Testis (tissue), 3 donors: ENCODE measurements around the gene RTL9. TPM values are rescaled to one million over a fixed set of nuclear protein-coding genes. Genes with fewer than 3 reads are reported as not detected.

Experiments used
- DNase-seq: peaks from one replicate; pipeline ENCODE4 v3.0.0-alpha.2; 2019
- H3K27ac ChIP-seq, 2 donors: fragments of 200-600 bp; sonication (generic); one replicate each; pipeline ENCODE4 v1.5.1; 2019
- H3K27me3 ChIP-seq: fragments of 200-600 bp; sonication (generic); one replicate; pipeline ENCODE4 v1.5.1; 2019
- H3K36me3 ChIP-seq: fragments of 200-600 bp; sonication (generic); one replicate; pipeline ENCODE4 v1.5.1; 2017; ENCODE audit warnings: low read depth; ENCODE audit errors: missing control alignments
- H3K4me1 ChIP-seq: fragments of 200-600 bp; sonication (generic); one replicate; pipeline ENCODE4 v1.5.1; 2019
- H3K4me3 ChIP-seq, 2 donors: fragments of 200-600 bp; sonication (generic); one replicate each; pipeline ENCODE4 v1.5.1; 2017 to 2019
- H3K9me3 ChIP-seq: fragments of 200-600 bp; sonication (generic); one replicate; pipeline ENCODE4 v1.5.1; 2017
- CTCF ChIP-seq, 3 experiments: fragments of 450-650 bp in 2 of 3; fragments of 200-600 bp in 1 of 3; sonication (generic) in 1 of 3; IDR thresholded peaks; one replicate each; pipeline ENCODE4 v1.5.1; 2016 to 2019; ENCODE audit warnings: antibody characterized with exemption in 3 of 3, mild to moderate bottlenecking in 2 of 3, moderate library complexity in 1 of 3
- POLR2A ChIP-seq: fragments of 450-650 bp; IDR thresholded peaks from one replicate; pipeline ENCODE4 v1.6.1; 2017; ENCODE audit warnings: antibody characterized with exemption, mild to moderate bottlenecking, moderate library complexity
- WGBS, 2 donors: methylation state at CpG; one replicate each; pipeline ENCODE4 v1.1.5; 2018; 5-methylcytosine and 5-hydroxymethylcytosine counted together
- intact Hi-C: fragments of 100-400 bp; cut with DNase I; formaldehyde crosslinking; loops from one replicate; pipeline ENCODE4 v1.15.1; 2023; ENCODE audit warnings: low total_unique reads
- polyA plus RNA-seq: library from polyadenylated mRNA; stranded (reverse); fragments of 350-450 nt; fragmentation: Illumina TruSeq; extraction: RNeasy Lipid Tissue Mini Kit (QIAGEN cat#74804); gene quantifications from one replicate; pipeline ENCODE4 v1.2.3, GENCODE V29; 2014; ENCODE audit warnings: low read depth, low replicate concordance; ENCODE audit not compliant: insufficient read depth
- total RNA-seq, 2 donors: library from RNA; depleted of rRNA; stranded (reverse); fragments of >200 nt; gene quantifications; one replicate each; pipeline ENCODE4 v1.2.3, GENCODE V29; 2016

RTL9 gene
- total and polyA plus RNA-seq, 3 donors from 2014 or later, result 27.1 to 94.4 (median 66.6) TPM

- Histone ChIP-seq H3K9me3 (no peaks in the 10 kb centered on the region), H3K27ac (no peak overlapping the region), H3K4me3 (no peak overlapping the region), H3K36me3 (no peaks in the 10 kb centered on the region), H3K27me3 (no peaks in the 10 kb centered on the region), H3K4me1 (no peaks in the 10 kb centered on the region)
- no peak for DNase-seq
- WGBS, 2 donors, result 75 to 84% methylated on average over 10 to 11 of the region's 11 CpGs
- intact Hi-C loops, result no loop called here
- no peak for TF ChIP-seq POLR2A
Measured at GRCh38 chrX:110341189-110342035, 17.2 kb upstream of the RTL9 start.

GRCh38 chrX:110346681-110347080 lies 12.0 kb upstream of the RTL9 start:
- 19 to 40% methylated on average over 1 to 17 of the region's 17 CpGs for WGBS, 2 donors
- no peaks in the 10 kb centered on the region for H3K36me3 ChIP-seq
- H3K27ac ChIP-seq, result no peak overlapping the region
- no peaks in the 10 kb centered on the region for H3K27me3 ChIP-seq
- TF ChIP-seq POLR2A, result no peak
- no peak for TF ChIP-seq CTCF (IDR thresholded peaks at IDR 0.05)
- no peak overlapping the region for H3K4me3 ChIP-seq
- intact Hi-C loops, result no loop called here
- H3K9me3 ChIP-seq, result no peaks in the 10 kb centered on the region
- no peaks in the 10 kb centered on the region for H3K4me1 ChIP-seq
- DNase-seq, result peak; percentile 70

GRCh38 chrX:110359273-110359672 lies 625 bp downstream of the RTL9 start:
- WGBS, 2 donors, result 25% methylated on average over 1 of the region's 1 CpG
- Histone ChIP-seq H3K27me3 (no peaks in the 10 kb centered on the region), H3K27ac (no peak overlapping the region), H3K9me3 (no peaks in the 10 kb centered on the region), H3K4me1 (no peaks in the 10 kb centered on the region), H3K4me3 (peak overlapping the region in 1 of 2 donors; percentile 39), H3K36me3 (no peaks in the 10 kb centered on the region)
- no peak for DNase-seq
- intact Hi-C loops, result no loop called here
- TF ChIP-seq CTCF (IDR thresholded peaks at IDR 0.05) (no peak), POLR2A (no peak)

- Histone ChIP-seq H3K4me1 (no peaks in the 10 kb centered on the region), H3K27me3 (no peaks in the 10 kb centered on the region), H3K4me3 (no peak overlapping the region), H3K36me3 (no peaks in the 10 kb centered on the region), H3K9me3 (no peaks in the 10 kb centered on the region), H3K27ac (no peak overlapping the region)
- no peak for TF ChIP-seq CTCF (IDR thresholded peaks at IDR 0.05)
- intact Hi-C loops, result no loop called here
- no peak for DNase-seq
- 78 to 89% methylated on average over 1 of the region's 1 CpG for WGBS, 2 donors
Measured at GRCh38 chrX:110363244-110363643, 4.6 kb downstream of the RTL9 start.

GRCh38 chrX:110373310-110373709 lies 14.7 kb downstream of the RTL9 start:
- H3K4me1 ChIP-seq, result no peaks in the 10 kb centered on the region
- no peak for DNase-seq
- no peak overlapping the region for H3K4me3 ChIP-seq
- intact Hi-C loops, result no loop called here
- H3K27ac ChIP-seq, result no peak overlapping the region
- TF ChIP-seq POLR2A, result no peak
- TF ChIP-seq CTCF (IDR thresholded peaks at IDR 0.05), result no peak
- 27 to 35% methylated on average over 2 of the region's 2 CpGs for WGBS, 2 donors
- H3K27me3 ChIP-seq, result no peaks in the 10 kb centered on the region
- H3K36me3 ChIP-seq, result no peaks in the 10 kb centered on the region
- H3K9me3 ChIP-seq, result no peaks in the 10 kb centered on the region
